A673 (cell line): ENCODE measurements around the gene CCR5. TPM values are rescaled to one million over a fixed set of nuclear protein-coding genes. Genes with fewer than 3 reads are reported as not detected.

Experiments
- BruUV-seq: library from RNA; stranded (reverse); fragments of 400-500 nt; replicated peaks from 2 replicates; lab custom pipeline; 2021; lab: Mats Ljungman, UMichigan
- CTCF ChIA-PET: fragments of 300-600 bp; sonication (Branson Sonifier 250); formaldehyde crosslinking; loops from one replicate; lab custom pipeline; 2022; ENCODE audit warnings: antibody characterized with exemption; lab: Charles Lee
- POLR2A ChIA-PET: fragments of 300-600 bp; sonication (Branson Sonifier 250); formaldehyde crosslinking; loops from one replicate; lab custom pipeline; 2022; ENCODE audit warnings: antibody characterized with exemption; ENCODE audit not compliant: low non-redundant PET; lab: Charles Lee
- DNase-seq: peaks from one replicate; pipeline ENCODE4 v3.0.0-alpha.2; 2015; ENCODE audit warnings: low spot score
- H3K27ac ChIP-seq: fragments of 200-600 bp; sonication (generic); 2 replicates; pipeline ENCODE4 v1.5.1; 2016; ENCODE audit warnings: mixed run types, low read depth, mild to moderate bottlenecking, mixed read lengths, antibody characterized with exemption, low read length; ENCODE audit not compliant: poor library complexity, severe bottlenecking
- H3K27me3 ChIP-seq: fragments of 200-600 bp; sonication (generic); replicated peaks from 2 replicates; pipeline ENCODE4 v1.6.1; 2017; ENCODE audit warnings: mixed run types, low read depth, mild to moderate bottlenecking, mixed read lengths, antibody characterized with exemption, low read length; ENCODE audit not compliant: insufficient read depth, poor library complexity
- H3K36me3 ChIP-seq: fragments of 200-600 bp; sonication (generic); 2 replicates; pipeline ENCODE4 v1.6.1; 2016; ENCODE audit warnings: mixed run types, mild to moderate bottlenecking, mixed read lengths, antibody characterized with exemption, low read length; ENCODE audit not compliant: insufficient read depth, poor library complexity, severe bottlenecking
- H3K4me1 ChIP-seq: fragments of 200-600 bp; sonication (generic); 2 replicates; pipeline ENCODE4 v1.6.1; 2017; ENCODE audit warnings: mixed run types, mild to moderate bottlenecking, mixed read lengths, antibody characterized with exemption, low read length; ENCODE audit not compliant: insufficient read depth, poor library complexity, severe bottlenecking
- H3K4me3 ChIP-seq: fragments of 200-600 bp; sonication (generic); 2 replicates; pipeline ENCODE4 v1.5.1; 2016; ENCODE audit warnings: low read depth, mixed run types, mild to moderate bottlenecking, mixed read lengths, low read length; ENCODE audit not compliant: poor library complexity, severe bottlenecking
- H3K9me3 ChIP-seq: fragments of 200-600 bp; sonication (generic); 2 replicates; pipeline ENCODE4 v1.6.1; 2016; ENCODE audit warnings: mixed run types, low read depth, mild to moderate bottlenecking, mixed read lengths, antibody characterized with exemption, low read length; ENCODE audit not compliant: poor library complexity, severe bottlenecking
- EZH2 ChIP-seq: fragments of 200-600 bp; sonication (generic); IDR thresholded peaks from 2 replicates; pipeline ENCODE4 v1.6.1; 2017; ENCODE audit warnings: borderline replicate concordance, low read depth, mild to moderate bottlenecking, mixed read lengths, antibody characterized with exemption, low read length; ENCODE audit not compliant: poor library complexity, severe bottlenecking
- intact Hi-C: fragments of 100-400 bp; cut with micrococcal nuclease; formaldehyde crosslinking; loops from one replicate; pipeline ENCODE4 v1.10.0; 2022; ENCODE audit not compliant: unreplicated experiment
- total RNA-seq: library from RNA; stranded (reverse); gene quantifications from 2 replicates; pipeline ENCODE4 v1.2.3, GENCODE V29; 2021
- TF ChIP-seq, protein P1 (sequence below): fragments of 300-800, 200-600 bp; sonication (generic); conservative IDR thresholded peaks from 2 replicates; pipeline ENCODE4 v1.5.1; 2017; ENCODE audit warnings: low read depth, mild to moderate bottlenecking, antibody characterized with exemption, low read length, moderate library complexity, mixed read lengths

Gene CCR5
- total RNA-seq, 1 experiment from 2014 or later, result not detected

DNA sequence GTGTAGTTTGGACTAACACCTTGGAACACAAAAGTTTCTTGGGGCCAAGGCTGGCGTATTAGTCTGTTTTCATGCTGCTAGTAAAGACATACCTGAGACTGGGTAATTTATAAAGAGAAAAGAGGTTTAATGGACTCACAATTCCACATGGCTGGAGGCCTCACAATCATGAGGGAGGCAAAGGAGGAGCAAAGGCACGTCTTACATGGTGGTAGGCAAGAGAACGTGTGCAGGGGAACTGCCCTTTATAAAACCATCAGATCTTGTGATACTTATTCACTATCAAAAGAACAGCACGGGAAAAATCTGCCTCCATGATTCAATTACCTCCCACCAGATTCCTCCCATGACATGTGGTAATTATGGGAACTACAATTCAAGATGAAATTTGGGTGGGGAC lies 26.3 kb upstream of the CCR5 start:
- no peak for TF ChIP-seq EZH2
- TF ChIP-seq, protein P1, sequence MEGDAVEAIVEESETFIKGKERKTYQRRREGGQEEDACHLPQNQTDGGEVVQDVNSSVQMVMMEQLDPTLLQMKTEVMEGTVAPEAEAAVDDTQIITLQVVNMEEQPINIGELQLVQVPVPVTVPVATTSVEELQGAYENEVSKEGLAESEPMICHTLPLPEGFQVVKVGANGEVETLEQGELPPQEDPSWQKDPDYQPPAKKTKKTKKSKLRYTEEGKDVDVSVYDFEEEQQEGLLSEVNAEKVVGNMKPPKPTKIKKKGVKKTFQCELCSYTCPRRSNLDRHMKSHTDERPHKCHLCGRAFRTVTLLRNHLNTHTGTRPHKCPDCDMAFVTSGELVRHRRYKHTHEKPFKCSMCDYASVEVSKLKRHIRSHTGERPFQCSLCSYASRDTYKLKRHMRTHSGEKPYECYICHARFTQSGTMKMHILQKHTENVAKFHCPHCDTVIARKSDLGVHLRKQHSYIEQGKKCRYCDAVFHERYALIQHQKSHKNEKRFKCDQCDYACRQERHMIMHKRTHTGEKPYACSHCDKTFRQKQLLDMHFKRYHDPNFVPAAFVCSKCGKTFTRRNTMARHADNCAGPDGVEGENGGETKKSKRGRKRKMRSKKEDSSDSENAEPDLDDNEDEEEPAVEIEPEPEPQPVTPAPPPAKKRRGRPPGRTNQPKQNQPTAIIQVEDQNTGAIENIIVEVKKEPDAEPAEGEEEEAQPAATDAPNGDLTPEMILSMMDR, result no peak
- peaks cover 4% of the 10 kb centered on the region for H3K27me3 ChIP-seq
- BruUV-seq, result no TSS peak
- no peaks in the 10 kb centered on the region for H3K9me3 ChIP-seq
- POLR2A ChIA-PET, result no interaction called here
- no peak for DNase-seq
- H3K27ac ChIP-seq, result no peak overlapping the region
- H3K4me3 ChIP-seq, result no peak overlapping the region
- intact Hi-C loops, result no loop called here
- H3K4me1 ChIP-seq, result no peaks in the 10 kb centered on the region
- CTCF ChIA-PET, result no interaction called here
- H3K36me3 ChIP-seq, result no peaks in the 10 kb centered on the region

DNA sequence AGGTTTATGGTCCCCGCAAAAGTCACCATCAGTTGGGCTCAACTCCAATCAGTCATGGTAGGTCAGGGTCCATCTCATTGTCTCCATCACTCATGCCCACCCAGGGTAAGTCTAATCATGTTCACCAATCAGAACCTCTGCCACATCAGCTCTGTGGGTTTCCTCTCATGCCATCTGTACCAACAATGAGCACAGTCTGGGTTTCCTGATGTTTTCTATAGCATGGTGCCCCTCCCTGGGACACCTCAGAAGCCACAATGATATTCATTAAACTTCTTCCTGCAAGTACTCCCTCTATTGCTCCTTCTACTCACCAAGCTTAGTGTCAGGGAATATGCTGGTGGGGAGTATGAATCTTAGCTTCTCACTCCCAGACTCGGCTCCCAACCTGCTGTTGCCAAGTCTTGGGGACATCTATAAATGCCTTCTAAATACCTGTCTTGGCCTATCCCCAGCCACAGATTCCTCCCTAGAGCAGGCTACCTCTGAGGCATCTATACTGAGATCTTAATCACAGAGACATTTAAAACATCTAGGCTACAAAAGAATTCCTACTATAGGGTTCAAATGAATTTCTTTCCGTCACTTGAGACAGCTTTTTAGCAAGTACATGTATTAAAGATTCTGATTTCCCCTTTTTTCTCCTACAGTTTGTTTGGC lies 21.8 kb upstream of the CCR5 start:
- no TSS peak for BruUV-seq
- no peak for TF ChIP-seq EZH2
- TF ChIP-seq, protein P1, result no peak
- intact Hi-C loops, result no loop called here
- DNase-seq, result no peak
- H3K9me3 ChIP-seq, result no peaks in the 10 kb centered on the region
- no peak overlapping the region for H3K4me3 ChIP-seq
- no peaks in the 10 kb centered on the region for H3K4me1 ChIP-seq
- peaks cover 20% of the 10 kb centered on the region for H3K27me3 ChIP-seq
- ChIA-PET POLR2A (no interaction called here), CTCF (no interaction called here)
- no peak overlapping the region for H3K27ac ChIP-seq
- no peaks in the 10 kb centered on the region for H3K36me3 ChIP-seq

DNA sequence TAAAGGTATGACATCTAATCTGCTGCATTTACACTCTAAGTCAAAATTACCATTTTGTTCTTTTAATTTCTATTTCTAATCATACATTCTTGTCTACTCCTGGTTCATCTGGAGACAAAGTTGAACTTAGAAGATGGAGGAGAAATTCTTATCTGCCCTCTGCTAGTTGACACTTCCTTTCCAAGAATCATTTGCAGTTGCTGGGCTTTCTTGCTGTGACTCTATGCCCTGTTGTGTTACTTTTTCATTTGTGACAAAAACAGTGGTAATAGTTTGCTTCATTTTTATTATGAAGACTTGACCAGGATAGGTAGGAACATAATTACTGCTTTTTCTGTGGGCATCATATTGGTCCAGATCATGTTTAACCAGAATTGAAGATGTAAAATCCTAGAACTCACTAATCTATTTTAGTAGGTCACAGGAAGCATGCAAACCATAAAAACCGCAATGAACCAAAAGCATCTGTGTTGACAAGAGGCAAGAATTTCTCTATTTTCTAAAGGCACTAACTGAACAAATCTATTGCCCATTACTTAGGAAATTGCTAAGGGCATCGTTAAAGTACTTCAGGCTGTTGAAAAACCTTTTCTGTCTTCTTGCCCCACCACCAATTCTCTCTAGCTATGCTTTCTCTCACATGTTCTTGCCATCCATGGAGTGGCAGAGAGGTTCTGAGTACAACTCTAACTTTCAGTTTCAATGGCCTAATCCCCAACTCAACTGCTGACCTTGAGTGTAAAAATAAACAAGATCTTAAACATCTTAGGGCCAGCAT lies 21.1 kb upstream of the CCR5 start:
- Histone ChIP-seq H3K4me3 (no peak overlapping the region), H3K27me3 (peaks cover 27% of the 10 kb centered on the region), H3K36me3 (no peaks in the 10 kb centered on the region), H3K4me1 (no peaks in the 10 kb centered on the region), H3K9me3 (no peaks in the 10 kb centered on the region), H3K27ac (no peak overlapping the region)
- no peak for TF ChIP-seq EZH2
- TF ChIP-seq, protein P1, result no peak
- CTCF ChIA-PET, result no interaction called here
- intact Hi-C loops, result no loop called here
- no TSS peak for BruUV-seq
- no peak for DNase-seq
- POLR2A ChIA-PET, result no interaction called here
